Body of pancreas (tissue), 4 donors: ENCODE data around the gene WDR73. TPM values are rescaled to one million over a fixed set of nuclear protein-coding genes. Genes with fewer than 3 reads are reported as not detected.
"Not testable (repeated sequence)": the region's sequence is repeated elsewhere in the genome, so short reads cannot be mapped to it uniquely, and the experiment has no call there.

Source experiments
- ATAC-seq: fragments of 150-250 bp; one replicate; pipeline ENCODE4 v1.9.1; 2016
- DNase-seq, 4 donors: peaks; one replicate each; pipeline ENCODE4 v3.0.0-alpha.2; 2019
- H3K27ac ChIP-seq, 4 donors: fragments of 200-600 bp; sonication (generic); 1 replicate in 3 of 4; 2 replicates in 1 of 4; pipeline versions ENCODE4 v1.5.1 to v1.6.1; 2016 to 2019; ENCODE audit warnings: mild to moderate bottlenecking in 1 of 4, mixed read lengths in 1 of 4, moderate library complexity in 1 of 4
- H3K27me3 ChIP-seq, 2 donors: fragments of 200-600 bp; sonication (generic); one replicate each; pipeline ENCODE4 v1.6.0; 2016; ENCODE audit warnings: mild to moderate bottlenecking in 1 of 2
- H3K36me3 ChIP-seq, 2 donors: fragments of 200-600 bp; sonication (generic); replicated peaks in 1 of 2; 2 replicates each; pipeline ENCODE4 v1.5.1; 2016; ENCODE audit warnings: low read depth in 2 of 2; ENCODE audit not compliant: insufficient read depth in 1 of 2
- H3K4me1 ChIP-seq: fragments of 200-600 bp; sonication (generic); one replicate; pipeline ENCODE4 v1.6.0; 2016
- H3K4me3 ChIP-seq, 2 donors: fragments of 200-600 bp; sonication (generic); 1 replicate in 1 of 2; 2 replicates in 1 of 2; pipeline ENCODE4 v1.5.1; 2016 to 2019
- H3K9me3 ChIP-seq, 3 donors: fragments of 200-600 bp; sonication (generic); 1 replicate in 2 of 3; 2 replicates in 1 of 3; pipeline ENCODE4 v1.5.1; 2016
- POLR2A ChIP-seq, 3 donors: fragments of 450-650 bp; IDR thresholded peaks; one replicate each; pipeline ENCODE4 v1.6.1; 2016; ENCODE audit warnings: antibody characterized with exemption in 3 of 3, mild to moderate bottlenecking in 2 of 3
- WGBS, 2 donors: methylation state at CpG; one replicate each; pipeline ENCODE4 v1.1.5; 2017; 5-methylcytosine and 5-hydroxymethylcytosine counted together
- intact Hi-C: fragments of 100-400 bp; cut with DNase I; formaldehyde crosslinking; loops from one replicate; pipeline ENCODE4 v1.15.1; 2023
- total RNA-seq, 2 donors: library from RNA; depleted of rRNA; stranded (reverse); fragments of >200 nt; gene quantifications; one replicate each; pipeline ENCODE4 v1.1.0, GENCODE V29; 2016
- TF ChIP-seq, protein P1 (sequence below), 7 experiments: fragments of 450-650 bp in 4 of 7; fragments of 200-600 bp in 3 of 7; sonication (generic) in 3 of 7; IDR thresholded peaks; one replicate each; pipeline ENCODE4 v1.5.1; 2016 to 2019; ENCODE audit warnings: antibody characterized with exemption in 7 of 7

WDR73 gene
- total RNA-seq, 2 donors from 2014 or later: 21.1 to 25.4 TPM

DNA sequence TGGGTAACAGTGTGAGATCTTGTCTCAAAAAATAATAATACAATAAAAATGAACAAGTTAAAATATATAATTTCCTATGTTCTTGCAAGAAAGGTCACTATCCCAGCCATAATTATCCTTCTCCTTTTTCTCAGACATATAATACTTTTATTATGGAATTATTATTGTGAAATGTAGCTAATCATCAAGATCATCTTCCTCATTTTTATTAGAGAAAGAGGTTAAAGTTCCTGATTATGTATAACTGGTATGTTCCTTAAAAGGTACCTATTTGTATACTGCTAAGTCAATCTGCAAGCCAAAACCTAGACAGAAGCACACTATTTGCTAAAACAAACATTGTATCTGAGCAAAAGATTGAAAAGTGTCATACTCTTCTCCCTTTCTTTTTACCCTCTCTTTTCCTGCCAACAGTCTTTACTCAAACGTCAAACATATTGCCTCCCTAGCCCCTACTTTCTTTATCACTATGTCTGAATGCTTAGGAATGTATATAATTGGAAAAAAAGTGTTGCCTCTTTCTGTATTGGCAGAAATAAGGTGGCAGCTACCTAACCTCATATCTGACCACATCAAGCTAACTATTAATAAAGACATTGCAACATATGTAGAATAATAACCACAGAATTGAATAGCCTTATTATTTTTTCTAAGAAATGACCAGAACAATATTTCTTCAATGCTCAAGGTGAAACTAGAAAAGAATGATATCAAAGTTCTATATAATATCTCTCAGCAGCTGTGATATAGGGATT lies 43.3 kb upstream of the WDR73 start:
- 7 to 9% methylated on average over 1 of the region's 1 CpG for WGBS, 2 donors
- no peak for TF ChIP-seq POLR2A (IDR thresholded peaks at IDR 0.05)
- TF ChIP-seq, protein P1, sequence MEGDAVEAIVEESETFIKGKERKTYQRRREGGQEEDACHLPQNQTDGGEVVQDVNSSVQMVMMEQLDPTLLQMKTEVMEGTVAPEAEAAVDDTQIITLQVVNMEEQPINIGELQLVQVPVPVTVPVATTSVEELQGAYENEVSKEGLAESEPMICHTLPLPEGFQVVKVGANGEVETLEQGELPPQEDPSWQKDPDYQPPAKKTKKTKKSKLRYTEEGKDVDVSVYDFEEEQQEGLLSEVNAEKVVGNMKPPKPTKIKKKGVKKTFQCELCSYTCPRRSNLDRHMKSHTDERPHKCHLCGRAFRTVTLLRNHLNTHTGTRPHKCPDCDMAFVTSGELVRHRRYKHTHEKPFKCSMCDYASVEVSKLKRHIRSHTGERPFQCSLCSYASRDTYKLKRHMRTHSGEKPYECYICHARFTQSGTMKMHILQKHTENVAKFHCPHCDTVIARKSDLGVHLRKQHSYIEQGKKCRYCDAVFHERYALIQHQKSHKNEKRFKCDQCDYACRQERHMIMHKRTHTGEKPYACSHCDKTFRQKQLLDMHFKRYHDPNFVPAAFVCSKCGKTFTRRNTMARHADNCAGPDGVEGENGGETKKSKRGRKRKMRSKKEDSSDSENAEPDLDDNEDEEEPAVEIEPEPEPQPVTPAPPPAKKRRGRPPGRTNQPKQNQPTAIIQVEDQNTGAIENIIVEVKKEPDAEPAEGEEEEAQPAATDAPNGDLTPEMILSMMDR (IDR thresholded peaks at IDR 0.05): no peak
- no peak overlapping the region for H3K27ac ChIP-seq
- DNase-seq: no peak
- H3K4me3 ChIP-seq: no peak overlapping the region
- no peak for ATAC-seq
- intact Hi-C loops: no loop called here
- H3K4me1 ChIP-seq: peaks cover 20% of the 10 kb centered on the region
- no peaks in the 10 kb centered on the region for H3K36me3 ChIP-seq
- no peaks in the 10 kb centered on the region for H3K27me3 ChIP-seq
- H3K9me3 ChIP-seq: no peaks in the 10 kb centered on the region

DNA sequence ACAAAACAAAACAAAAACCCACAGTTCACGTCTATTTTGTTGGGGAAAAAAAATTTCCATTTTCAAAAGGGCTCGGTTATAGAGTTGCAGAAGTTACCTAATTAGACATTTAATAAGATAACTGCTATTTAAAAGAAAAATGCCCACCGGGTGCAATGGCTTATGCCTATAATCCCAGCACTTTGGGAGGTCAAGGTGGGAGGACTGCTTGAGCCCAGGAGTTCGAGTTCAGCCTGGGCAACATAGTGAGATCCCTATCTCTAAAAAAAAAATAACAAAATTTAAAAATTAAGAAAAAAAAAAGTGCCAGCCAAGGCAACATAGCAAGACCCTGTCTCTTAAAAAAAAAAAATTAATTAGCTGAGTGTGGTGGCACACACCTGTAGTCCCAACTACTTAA lies 42.7 kb upstream of the WDR73 start:
- no peak overlapping the region for H3K4me3 ChIP-seq
- no peak overlapping the region for H3K27ac ChIP-seq
- H3K36me3 ChIP-seq: no peaks in the 10 kb centered on the region
- no peaks in the 10 kb centered on the region for H3K27me3 ChIP-seq
- ATAC-seq (no peak), DNase-seq (no peak)
- intact Hi-C loops: no loop called here
- H3K9me3 ChIP-seq: no peaks in the 10 kb centered on the region
- TF ChIP-seq, protein P1 (IDR thresholded peaks at IDR 0.05): no peak
- TF ChIP-seq POLR2A (IDR thresholded peaks at IDR 0.05): no peak
- peaks cover 20% of the 10 kb centered on the region for H3K4me1 ChIP-seq
- WGBS, 2 donors: 74 to 78% methylated on average over 4 of the region's 4 CpGs

DNA sequence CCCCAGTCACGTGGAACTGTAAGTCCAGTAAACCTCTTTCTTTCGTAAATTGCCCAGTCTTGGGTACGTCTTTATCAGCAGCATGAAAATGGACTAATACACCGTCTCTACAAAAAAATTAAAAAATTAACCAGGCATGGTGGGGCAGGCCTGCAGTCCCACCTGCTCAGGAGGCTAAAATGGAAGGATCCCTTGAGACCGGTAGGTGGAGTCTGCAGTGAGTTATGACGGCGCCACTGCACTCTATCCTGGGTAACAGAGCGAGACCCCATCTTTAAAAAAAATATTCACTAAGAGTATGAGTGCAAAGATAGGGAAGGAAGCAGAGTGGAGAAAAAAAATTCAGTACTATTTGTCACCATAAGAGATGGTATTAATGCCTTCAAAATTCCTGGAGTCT lies 36.3 kb upstream of the WDR73 start:
- no peak overlapping the region for H3K4me3 ChIP-seq
- no peak overlapping the region for H3K27ac ChIP-seq
- peaks cover 3% of the 10 kb centered on the region for H3K4me1 ChIP-seq
- intact Hi-C loops: no loop called here
- no peaks in the 10 kb centered on the region for H3K9me3 ChIP-seq
- ATAC-seq: no peak
- TF ChIP-seq, protein P1 (IDR thresholded peaks at IDR 0.05): no peak
- no peak for TF ChIP-seq POLR2A (IDR thresholded peaks at IDR 0.05)
- no peaks in the 10 kb centered on the region for H3K27me3 ChIP-seq
- peaks cover 0 to 2% of the 10 kb centered on the region in 2 donors for H3K36me3 ChIP-seq
- 94 to 95% methylated on average over 8 of the region's 8 CpGs for WGBS, 2 donors
- no peak for DNase-seq

DNA sequence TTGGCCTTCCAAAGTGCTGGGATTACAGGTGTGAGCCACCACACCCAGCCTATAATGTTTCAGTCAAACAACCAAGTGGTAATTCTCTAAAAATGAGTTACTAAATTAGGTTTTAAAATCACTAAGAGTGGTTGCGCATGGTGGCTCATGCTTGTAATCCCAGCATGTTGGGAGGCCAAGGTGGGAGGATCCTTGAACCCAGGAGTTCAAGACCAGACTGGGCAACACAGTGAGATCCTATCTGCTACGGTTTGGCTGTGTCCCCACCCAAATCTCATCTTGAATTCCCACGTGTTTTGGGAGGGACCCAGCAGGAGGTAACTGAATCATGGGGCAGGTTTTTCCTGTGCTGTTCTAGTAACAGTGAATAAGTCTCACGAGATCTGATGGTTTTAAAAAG lies 35.8 kb upstream of the WDR73 start:
- peaks cover 0 to 2% of the 10 kb centered on the region in 2 donors for H3K36me3 ChIP-seq
- 91 to 100% methylated on average over 2 to 4 of the region's 4 CpGs for WGBS, 2 donors
- no peak overlapping the region for H3K27ac ChIP-seq
- no peak overlapping the region for H3K4me3 ChIP-seq
- no peak for TF ChIP-seq POLR2A (IDR thresholded peaks at IDR 0.05)
- TF ChIP-seq, protein P1 (IDR thresholded peaks at IDR 0.05): no peak
- no peaks in the 10 kb centered on the region for H3K9me3 ChIP-seq
- no peaks in the 10 kb centered on the region for H3K4me1 ChIP-seq
- intact Hi-C loops: no loop called here
- DNase-seq (no peak), ATAC-seq (no peak)
- H3K27me3 ChIP-seq: no peaks in the 10 kb centered on the region

DNA sequence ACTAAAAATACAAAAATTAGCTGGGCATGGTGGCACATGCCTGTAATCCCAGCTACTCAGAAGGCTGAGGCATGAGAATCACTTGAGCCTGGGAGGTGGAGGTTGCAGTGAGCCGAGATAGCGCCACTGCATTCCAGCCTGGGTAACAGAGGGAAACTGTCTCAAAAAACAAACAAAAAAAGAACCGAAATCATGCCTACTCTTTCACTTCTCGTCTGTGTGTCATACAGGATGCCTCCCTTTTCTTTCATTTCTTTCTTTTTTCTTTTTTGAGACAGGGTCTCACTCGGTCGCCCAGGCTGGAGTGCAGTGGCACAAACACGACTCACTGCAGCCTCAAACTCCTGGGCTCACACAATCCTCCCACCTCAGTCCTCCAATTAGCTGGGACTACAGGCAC lies 32.4 kb upstream of the WDR73 start:
- H3K4me3 ChIP-seq, H3K4me1 ChIP-seq, H3K36me3 ChIP-seq, H3K27ac ChIP-seq, H3K27me3 ChIP-seq, H3K9me3 ChIP-seq, ATAC-seq, DNase-seq, intact Hi-C loops: not testable (repeated sequence)
- WGBS, 2 donors: 77 to 96% methylated on average over 7 of the region's 7 CpGs
